B cell (primary cell): ENCODE measurements around the gene BAHCC1. TPM values are rescaled to one million over a fixed set of nuclear protein-coding genes. Genes with fewer than 3 reads are reported as not detected.

Experiments
- ATAC-seq: fragments of 200-7000 bp; cut with Tn5 transposase; one replicate; pipeline ENCODE4 v1.10.0; 2021; ENCODE audit warnings: low read depth, mild to moderate bottlenecking, moderate number of reproducible peaks, moderate library complexity
- CTCF ChIA-PET: fragments of 350-600 bp; sonication (Branson Sonifier 250); formaldehyde crosslinking; loops from one replicate; lab custom pipeline; 2021; ENCODE audit warnings: antibody characterized with exemption, inconsistent platforms; lab: Charles Lee
- POLR2A ChIA-PET: fragments of 350-600 bp; sonication (Branson Sonifier 250); formaldehyde crosslinking; loops from one replicate; lab custom pipeline; 2021; ENCODE audit warnings: antibody characterized with exemption; lab: Charles Lee
- DNase-seq: peaks from one replicate; pipeline ENCODE4 v3.0.0; 2013
- H2AFZ ChIP-seq: 2 replicates; pipeline ENCODE4 v1.6.1; 2012; ENCODE audit warnings: mild to moderate bottlenecking, low read depth, low read length; ENCODE audit not compliant: insufficient read depth, poor library complexity, severe bottlenecking
- H3K27ac ChIP-seq, 2 donors: 1 replicate in 1 of 2; 2 replicates in 1 of 2; pipeline ENCODE4 v1.5.1; 2012 to 2013; ENCODE audit warnings: low read length in 2 of 2, mild to moderate bottlenecking in 2 of 2, moderate library complexity in 1 of 2
- H3K27me3 ChIP-seq, 4 experiments: fragments of 200-600 bp in 1 of 4; sonication (generic) in 1 of 4; replicated peaks in 1 of 4; 1 replicate in 2 of 4; 2 replicates in 2 of 4; pipeline versions ENCODE4 v1.6.1 to v1.7.0; 2013 to 2016; ENCODE audit warnings: low read length in 3 of 4, mild to moderate bottlenecking in 2 of 4, mixed read lengths in 1 of 4, moderate library complexity in 1 of 4; ENCODE audit not compliant: insufficient read depth in 4 of 4, control insufficient read depth in 3 of 4; ENCODE audit errors: control extremely low read depth in 1 of 4
- H3K36me3 ChIP-seq, 2 experiments: replicated peaks in 1 of 2; 1 replicate in 1 of 2; 2 replicates in 1 of 2; pipeline versions ENCODE4 v1.6.1 to v1.7.1; 2013; ENCODE audit warnings: low read length in 1 of 2; ENCODE audit not compliant: insufficient read depth in 2 of 2, control insufficient read depth in 1 of 2; ENCODE audit errors: control extremely low read depth in 1 of 2, extremely low read depth in 1 of 2
- H3K4me1 ChIP-seq, 2 donors: fragments of 200-600 bp in 1 of 2; sonication (generic) in 1 of 2; 1 replicate in 1 of 2; 2 replicates in 1 of 2; pipeline versions ENCODE4 v1.5.1 to v1.6.1; 2013 to 2017; ENCODE audit warnings: low read length in 2 of 2; ENCODE audit not compliant: control insufficient read depth in 2 of 2, insufficient read depth in 2 of 2
- H3K4me2 ChIP-seq: replicated peaks from 2 replicates; pipeline ENCODE3; 2012; ENCODE audit warnings: mild to moderate bottlenecking, low read depth, low read length; ENCODE audit not compliant: poor library complexity, severe bottlenecking
- H3K4me3 ChIP-seq, 5 experiments: fragments of 200-600 bp in 1 of 5; sonication (generic) in 1 of 5; 1 replicate in 3 of 5; 2 replicates in 2 of 5; pipeline versions ENCODE4 v1.5.1 to v1.7.0; 2011 to 2016; ENCODE audit warnings: low read length in 4 of 5, mild to moderate bottlenecking in 4 of 5, low read depth in 2 of 5, control low read depth in 1 of 5, moderate library complexity in 1 of 5; ENCODE audit not compliant: insufficient read depth in 1 of 5; ENCODE audit errors: control extremely low read depth in 1 of 5, extremely low read depth in 1 of 5
- H3K79me2 ChIP-seq: fragments of 200-600 bp; sonication (generic); one replicate; pipeline ENCODE4 v1.6.0; 2016; ENCODE audit warnings: low read length; ENCODE audit not compliant: control insufficient read depth, insufficient read depth
- H3K9ac ChIP-seq: fragments of 200-600 bp; sonication (generic); 2 replicates; pipeline ENCODE4 v1.6.1; 2017; ENCODE audit warnings: mild to moderate bottlenecking, low read length, moderate library complexity
- H3K9me3 ChIP-seq, 3 donors: one replicate each; pipeline versions ENCODE4 v1.6.1 to v1.7.1; 2013; ENCODE audit warnings: low read length in 2 of 3; ENCODE audit not compliant: control insufficient read depth in 2 of 3, insufficient read depth in 1 of 3; ENCODE audit errors: control extremely low read depth in 1 of 3
- H4K20me1 ChIP-seq: 2 replicates; pipeline ENCODE4 v1.6.0; 2012; ENCODE audit warnings: mild to moderate bottlenecking, low read length; ENCODE audit not compliant: insufficient read depth, control insufficient read depth, poor library complexity, severe bottlenecking
- H3K27ac Mint-ChIP-seq: one replicate; pipeline ENCODE4 v1.8.0; 2021; ENCODE audit warnings: mixed read lengths
- H3K27me3 Mint-ChIP-seq: one replicate; pipeline ENCODE4 v1.8.0; 2021; ENCODE audit warnings: mixed read lengths
- H3K4me1 Mint-ChIP-seq: one replicate; pipeline ENCODE4 v1.8.0; 2021; ENCODE audit warnings: mixed read lengths
- H3K4me3 Mint-ChIP-seq: one replicate; pipeline ENCODE4 v1.8.0; 2021; ENCODE audit warnings: mixed read lengths
- H3K9me3 Mint-ChIP-seq: one replicate; pipeline ENCODE4 v1.8.0; 2022; ENCODE audit warnings: mixed read lengths; ENCODE audit not compliant: insufficient read depth
- EZH2 ChIP-seq: IDR thresholded peaks from 2 replicates; pipeline ENCODE4 v1.6.1; 2012; ENCODE audit warnings: borderline replicate concordance, low read depth, mild to moderate bottlenecking, moderate library complexity, low read length; ENCODE audit not compliant: insufficient read depth, poor library complexity, severe bottlenecking
- WGBS: methylation state at CpG from one replicate; pipeline ENCODE4 v1.1.5; 2013; ENCODE audit warnings: missing lambda C conversion rate; ENCODE audit not compliant: insufficient coverage; 5-methylcytosine and 5-hydroxymethylcytosine counted together
- intact Hi-C: fragments of 100-400 bp; cut with micrococcal nuclease; formaldehyde crosslinking; loops from one replicate; pipeline ENCODE4 v1.10.0; 2022
- polyA plus RNA-seq: library from polyadenylated mRNA; depleted of rRNA; stranded (reverse); fragments of >200 nt; gene quantifications from 2 replicates; pipeline ENCODE4 v1.2.3, GENCODE V29; 2012
- total RNA-seq, 2 donors: library from RNA; stranded (reverse); fragments of 120-200 nt in 1 of 2; gene quantifications; 1 replicate in 1 of 2; 2 replicates in 1 of 2; pipeline versions ENCODE4 v1.2.3 to v1.2.4, GENCODE V29; 2013 to 2022
- TF ChIP-seq, protein P1 (sequence below): fragments of 200-600 bp; IDR thresholded peaks from one replicate; pipeline ENCODE4 v1.8.0; 2022; ENCODE audit warnings: antibody characterized with exemption, mild to moderate bottlenecking

Gene BAHCC1
- total and polyA plus RNA-seq, 2 donors (not counting 1 experiment from before 2014, with no cell fraction given) = 0.12 to 0.48 TPM

DNA sequence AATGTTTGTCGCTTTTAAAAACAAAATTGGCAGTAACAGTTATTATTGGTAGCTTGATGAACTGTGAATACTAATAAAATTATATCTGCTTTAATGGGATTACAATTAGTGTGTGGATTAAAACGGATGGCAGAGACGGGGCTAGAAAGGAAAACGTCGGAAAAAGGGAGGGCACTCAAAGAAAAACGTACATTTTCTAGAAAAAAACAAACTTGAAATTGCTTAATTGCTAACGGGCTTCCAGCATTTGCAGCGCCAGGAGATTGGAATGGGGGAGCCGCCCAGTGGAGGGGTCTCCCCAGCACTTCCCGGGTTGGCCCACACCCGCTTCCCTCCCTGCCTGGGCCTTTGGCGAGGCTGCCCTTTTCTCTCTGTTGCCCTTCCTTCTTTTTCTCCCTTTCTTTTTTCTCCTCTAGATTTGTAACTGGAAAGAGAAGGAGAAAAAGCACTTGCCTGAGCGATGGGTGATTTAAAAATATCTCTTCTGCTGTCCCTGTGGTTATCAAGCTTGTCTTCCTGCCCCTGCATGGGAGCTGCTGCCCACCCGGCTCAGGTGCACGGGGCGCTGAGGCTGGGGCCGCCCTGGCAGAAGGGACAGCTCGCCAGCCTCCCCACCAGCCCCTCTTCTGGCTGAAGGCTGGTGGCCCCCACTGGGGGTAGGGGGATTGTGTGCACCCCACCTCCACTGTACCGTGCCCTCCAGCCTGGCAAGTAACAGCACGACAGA is 5.9 kb downstream of the BAHCC1 start:
- peaks cover 23% of the 10 kb centered on the region for H4K20me1 ChIP-seq
- no peak overlapping the region for H3K4me3 ChIP-seq
- H3K36me3 ChIP-seq = no peaks in the 10 kb centered on the region
- ChIA-PET CTCF (no interaction called here), POLR2A (interaction anchor here (0.6 kb wide), 1 partner anchor 84 kb away, joined by 4 read pairs; no protein-coding TSS in a partner anchor)
- H3K4me3 Mint-ChIP-seq = peak overlapping the region; percentile 89
- no peak overlapping the region for H2AFZ ChIP-seq
- H3K27me3 ChIP-seq = peaks cover 0 to 62% (median 40%) of the 10 kb centered on the region in 4 experiments
- no peak overlapping the region for H3K27ac Mint-ChIP-seq
- 27% methylated on average over 13 of the region's 20 CpGs for WGBS
- peak overlapping the region; percentile 89 for H3K4me2 ChIP-seq
- H3K9ac ChIP-seq = no peak overlapping the region
- peaks cover 0 to 36% (median 0%) of the 10 kb centered on the region in 3 donors for H3K9me3 ChIP-seq
- no peaks in the 10 kb centered on the region for H3K9me3 Mint-ChIP-seq
- TF ChIP-seq, protein P1, sequence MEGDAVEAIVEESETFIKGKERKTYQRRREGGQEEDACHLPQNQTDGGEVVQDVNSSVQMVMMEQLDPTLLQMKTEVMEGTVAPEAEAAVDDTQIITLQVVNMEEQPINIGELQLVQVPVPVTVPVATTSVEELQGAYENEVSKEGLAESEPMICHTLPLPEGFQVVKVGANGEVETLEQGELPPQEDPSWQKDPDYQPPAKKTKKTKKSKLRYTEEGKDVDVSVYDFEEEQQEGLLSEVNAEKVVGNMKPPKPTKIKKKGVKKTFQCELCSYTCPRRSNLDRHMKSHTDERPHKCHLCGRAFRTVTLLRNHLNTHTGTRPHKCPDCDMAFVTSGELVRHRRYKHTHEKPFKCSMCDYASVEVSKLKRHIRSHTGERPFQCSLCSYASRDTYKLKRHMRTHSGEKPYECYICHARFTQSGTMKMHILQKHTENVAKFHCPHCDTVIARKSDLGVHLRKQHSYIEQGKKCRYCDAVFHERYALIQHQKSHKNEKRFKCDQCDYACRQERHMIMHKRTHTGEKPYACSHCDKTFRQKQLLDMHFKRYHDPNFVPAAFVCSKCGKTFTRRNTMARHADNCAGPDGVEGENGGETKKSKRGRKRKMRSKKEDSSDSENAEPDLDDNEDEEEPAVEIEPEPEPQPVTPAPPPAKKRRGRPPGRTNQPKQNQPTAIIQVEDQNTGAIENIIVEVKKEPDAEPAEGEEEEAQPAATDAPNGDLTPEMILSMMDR = no peak
- no peak for TF ChIP-seq EZH2
- H3K4me1 Mint-ChIP-seq = peaks cover 23% of the 10 kb centered on the region
- peaks cover 48% of the 10 kb centered on the region for H3K27me3 Mint-ChIP-seq
- DNase-seq (no peak), ATAC-seq (no peak)
- intact Hi-C loops = no loop called here
- H3K4me1 ChIP-seq = peaks cover 46 to 49% of the 10 kb centered on the region in 2 donors
- peaks cover 3% of the 10 kb centered on the region for H3K79me2 ChIP-seq
- no peak overlapping the region for H3K27ac ChIP-seq
